Measurements from ENCODE around the gene DUSP16.

Gene DUSP16

DNA sequence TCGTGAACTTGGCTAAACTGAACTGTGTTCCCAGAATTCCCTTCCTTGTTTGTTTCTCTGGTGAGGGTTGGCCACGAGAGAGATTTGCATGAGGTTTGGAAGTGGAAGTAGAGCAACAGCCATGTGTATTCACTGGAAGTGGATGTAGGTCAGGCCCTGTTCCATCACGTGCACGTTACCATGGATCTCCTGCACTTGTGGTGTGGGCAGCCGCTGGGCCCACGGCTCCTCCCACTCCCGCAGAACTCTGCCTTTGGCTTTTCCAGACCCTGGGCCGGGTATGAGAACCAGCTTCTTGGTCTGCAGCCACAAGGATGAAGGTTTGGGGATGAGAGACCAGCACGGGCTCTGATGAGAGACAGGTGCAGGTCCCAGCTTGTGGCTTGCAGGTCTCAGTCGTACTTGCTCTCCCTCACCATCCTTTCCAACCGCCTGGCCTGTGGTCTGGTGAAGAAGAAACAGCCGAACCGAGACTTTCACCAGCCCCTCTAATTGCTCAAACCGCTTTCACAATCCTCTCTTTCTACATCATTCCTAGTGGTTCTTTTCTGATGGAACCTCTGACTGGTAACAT, 94.9 kb downstream of the DUSP16 start:
- H3K79me1 ChIP-seq (ENCODE audit: low read depth, low read length), result no peaks in the 10 kb centered on the region
- H2BK15ac ChIP-seq (ENCODE audit: low read length), result no peak overlapping the region
- no peak overlapping the region for H2BK5ac ChIP-seq (ENCODE audit: low read length)
- no peaks in the 10 kb centered on the region for H3K4me1 ChIP-seq (ENCODE audit: control insufficient read depth in 2 of 2, insufficient read depth in 1 of 2, low read depth in 1 of 2, low read length in 2 of 2)
- H3K18ac ChIP-seq (ENCODE audit: low read length), result no peak overlapping the region
- no peak overlapping the region for H3K4me3 ChIP-seq (ENCODE audit: low read length in 2 of 2)
- H2BK120ac ChIP-seq (ENCODE audit: low read depth, low read length), result no peak overlapping the region
- no peak overlapping the region for H3K4me2 ChIP-seq (ENCODE audit: insufficient read depth, low read length, poor library complexity, severe bottlenecking)
- H2AK5ac ChIP-seq (ENCODE audit: low read depth, low read length), result no peak overlapping the region
- H3K23ac ChIP-seq (ENCODE audit: low read depth, low read length, poor library complexity), result no peak overlapping the region
- H3K9me3 ChIP-seq (replicated peaks in 1 of 2; ENCODE audit: control insufficient read depth in 2 of 2, insufficient read depth in 1 of 2, low read depth in 1 of 2, low read length in 2 of 2), result peaks cover 4 to 6% of the 10 kb centered on the region in 2 donors
- no peaks in the 10 kb centered on the region for H3K27me3 ChIP-seq (ENCODE audit: control insufficient read depth in 3 of 3, insufficient read depth in 3 of 3, low read depth in 1 of 3, low read length in 3 of 3)
- peaks cover 0 to 4% of the 10 kb centered on the region in 2 donors for H3K36me3 ChIP-seq (replicated peaks in 1 of 2; ENCODE audit: control insufficient read depth in 2 of 2, insufficient read depth in 2 of 2, low read length in 2 of 2)
- no CpG with 5 or more reads among the region's 14 CpGs for WGBS, 2 donors (ENCODE audit: extremely low coverage in 2 of 2, insufficient read length in 2 of 2, insufficient replicate concordance in 1 of 2)
- no peak overlapping the region for H2AFZ ChIP-seq (ENCODE audit: low read length)
- no peak overlapping the region for H3K9ac ChIP-seq (ENCODE audit: low read depth, low read length, poor library complexity)
- no peak overlapping the region for H3K4ac ChIP-seq (ENCODE audit: low read length)
- DNase-seq (ENCODE audit: low spot score), result no peak
- no peak overlapping the region for H3K27ac ChIP-seq (replicated peaks; ENCODE audit: low read length)
- H3K14ac ChIP-seq (ENCODE audit: low read length), result no peak overlapping the region
- H4K91ac ChIP-seq (ENCODE audit: low read depth, low read length, poor library complexity), result no peak overlapping the region
- no peak overlapping the region for H2BK12ac ChIP-seq (ENCODE audit: low read length)
- H4K8ac ChIP-seq (ENCODE audit: low read depth, low read length), result no peak overlapping the region

DNA sequence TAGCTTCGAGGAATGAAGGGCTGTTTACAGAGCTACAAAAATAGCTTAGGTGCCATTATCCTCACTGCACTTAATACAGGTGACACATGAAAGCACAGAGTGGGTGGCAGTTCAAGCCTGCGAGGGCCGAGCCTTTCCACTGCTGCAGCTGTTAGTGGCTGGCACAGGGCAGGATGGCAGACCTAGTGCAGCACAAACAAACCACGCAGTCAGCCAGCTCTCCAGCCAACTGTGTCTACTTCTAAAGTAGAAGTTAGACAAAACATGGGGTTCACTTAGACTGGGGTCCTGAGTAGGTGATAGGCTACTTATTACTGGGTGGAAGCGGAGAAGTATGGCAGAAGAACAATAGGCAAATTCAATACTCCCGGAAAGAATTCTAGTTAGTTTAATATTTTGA, 95.4 kb downstream of the DUSP16 start:
- DNase-seq (ENCODE audit: low spot score), result no peak
- Histone ChIP-seq H4K8ac (ENCODE audit: low read depth, low read length) (no peak overlapping the region), H3K4me1 (ENCODE audit: control insufficient read depth in 2 of 2, insufficient read depth in 1 of 2, low read depth in 1 of 2, low read length in 2 of 2) (no peaks in the 10 kb centered on the region), H3K27ac (replicated peaks; ENCODE audit: low read length) (no peak overlapping the region), H3K4me2 (ENCODE audit: insufficient read depth, low read length, poor library complexity, severe bottlenecking) (no peak overlapping the region), H4K91ac (ENCODE audit: low read depth, low read length, poor library complexity) (no peak overlapping the region), H3K36me3 (replicated peaks in 1 of 2; ENCODE audit: control insufficient read depth in 2 of 2, insufficient read depth in 2 of 2, low read length in 2 of 2) (peaks cover 0 to 4% of the 10 kb centered on the region in 2 donors), H2AFZ (ENCODE audit: low read length) (no peak overlapping the region), H3K27me3 (ENCODE audit: control insufficient read depth in 3 of 3, insufficient read depth in 3 of 3, low read depth in 1 of 3, low read length in 3 of 3) (no peaks in the 10 kb centered on the region), H2BK120ac (ENCODE audit: low read depth, low read length) (no peak overlapping the region), H2BK5ac (ENCODE audit: low read length) (no peak overlapping the region), H3K9me3 (replicated peaks in 1 of 2; ENCODE audit: control insufficient read depth in 2 of 2, insufficient read depth in 1 of 2, low read depth in 1 of 2, low read length in 2 of 2) (peaks cover 4 to 6% of the 10 kb centered on the region in 2 donors), H3K18ac (ENCODE audit: low read length) (no peak overlapping the region), H3K4ac (ENCODE audit: low read length) (no peak overlapping the region), H3K23ac (ENCODE audit: low read depth, low read length, poor library complexity) (no peak overlapping the region), H3K79me1 (ENCODE audit: low read depth, low read length) (no peaks in the 10 kb centered on the region), H3K14ac (ENCODE audit: low read length) (no peak overlapping the region), H2AK5ac (ENCODE audit: low read depth, low read length) (no peak overlapping the region), H3K9ac (ENCODE audit: low read depth, low read length, poor library complexity) (no peak overlapping the region), H2BK15ac (ENCODE audit: low read length) (no peak overlapping the region), H3K4me3 (ENCODE audit: low read length in 2 of 2) (no peak overlapping the region), H2BK12ac (ENCODE audit: low read length) (no peak overlapping the region)
- no CpG with 5 or more reads among the region's 6 CpGs for WGBS, 2 donors (ENCODE audit: extremely low coverage in 2 of 2, insufficient read length in 2 of 2, insufficient replicate concordance in 1 of 2)

DNA sequence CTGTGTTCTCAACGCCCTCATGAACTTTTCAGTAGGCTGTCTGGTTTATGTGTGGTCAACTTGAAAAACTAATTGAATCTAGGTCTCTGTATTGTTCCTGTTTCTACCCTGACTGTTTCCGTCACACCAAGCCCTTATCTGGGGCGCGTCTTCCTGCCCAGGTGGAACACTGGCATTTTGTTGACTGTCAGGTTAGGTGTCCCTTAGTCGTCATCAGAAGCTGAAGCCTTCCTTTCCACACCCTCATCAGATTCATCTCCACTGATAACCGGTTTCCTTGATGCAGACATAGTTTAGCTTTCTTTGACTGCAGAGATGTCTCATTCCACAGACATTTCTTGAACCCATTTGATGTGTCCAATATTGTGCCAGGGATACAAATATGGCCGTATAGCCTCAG, 96.5 kb downstream of the DUSP16 start:
- no peak overlapping the region for H2BK12ac ChIP-seq (ENCODE audit: low read length)

DNA sequence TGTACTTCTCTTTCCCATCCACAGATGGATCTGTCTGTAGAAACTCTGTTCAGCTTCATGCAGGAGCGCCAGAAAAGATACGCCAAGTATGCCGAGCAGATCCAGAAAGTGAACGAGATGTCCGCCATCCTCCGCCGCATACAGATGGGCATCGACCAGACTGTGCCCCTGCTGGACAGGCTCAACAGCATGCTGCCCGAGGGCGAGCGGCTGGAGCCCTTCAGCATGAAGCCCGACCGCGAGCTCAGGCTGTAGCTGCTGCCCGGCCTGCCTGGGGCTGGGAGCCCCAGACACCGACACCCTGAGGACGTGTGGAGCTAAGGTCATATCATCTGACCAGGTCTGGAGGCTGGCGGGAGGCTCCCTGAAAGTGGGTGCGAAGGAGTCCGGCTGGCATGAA, 97.1 kb downstream of the DUSP16 start:
- Histone ChIP-seq H2AFZ (ENCODE audit: low read length) (no peak overlapping the region), H3K18ac (ENCODE audit: low read length) (peak overlapping the region; percentile 67), H2BK120ac (ENCODE audit: low read depth, low read length) (no peak overlapping the region), H3K4ac (ENCODE audit: low read length) (no peak overlapping the region), H3K9ac (ENCODE audit: low read depth, low read length, poor library complexity) (no peak overlapping the region), H3K4me3 (ENCODE audit: low read length in 2 of 2) (no peak overlapping the region), H3K4me2 (ENCODE audit: insufficient read depth, low read length, poor library complexity, severe bottlenecking) (no peak overlapping the region), H4K91ac (ENCODE audit: low read depth, low read length, poor library complexity) (no peak overlapping the region), H3K36me3 (replicated peaks in 1 of 2; ENCODE audit: control insufficient read depth in 2 of 2, insufficient read depth in 2 of 2, low read length in 2 of 2) (peaks cover 0 to 4% of the 10 kb centered on the region in 2 donors), H2BK12ac (ENCODE audit: low read length) (no peak overlapping the region), H3K23ac (ENCODE audit: low read depth, low read length, poor library complexity) (peak overlapping the region; percentile 46), H3K27ac (replicated peaks; ENCODE audit: low read length) (no peak overlapping the region), H3K9me3 (replicated peaks in 1 of 2; ENCODE audit: control insufficient read depth in 2 of 2, insufficient read depth in 1 of 2, low read depth in 1 of 2, low read length in 2 of 2) (peaks cover 0 to 2% of the 10 kb centered on the region in 2 donors), H3K27me3 (ENCODE audit: control insufficient read depth in 3 of 3, insufficient read depth in 3 of 3, low read depth in 1 of 3, low read length in 3 of 3) (no peaks in the 10 kb centered on the region), H3K14ac (ENCODE audit: low read length) (no peak overlapping the region), H3K4me1 (ENCODE audit: control insufficient read depth in 2 of 2, insufficient read depth in 1 of 2, low read depth in 1 of 2, low read length in 2 of 2) (no peaks in the 10 kb centered on the region), H3K79me1 (ENCODE audit: low read depth, low read length) (no peaks in the 10 kb centered on the region), H4K8ac (ENCODE audit: low read depth, low read length) (no peak overlapping the region), H2BK15ac (ENCODE audit: low read length) (no peak overlapping the region), H2BK5ac (ENCODE audit: low read length) (no peak overlapping the region), H2AK5ac (ENCODE audit: low read depth, low read length) (no peak overlapping the region)
- WGBS, 2 donors (ENCODE audit: extremely low coverage in 2 of 2, insufficient read length in 2 of 2, insufficient replicate concordance in 1 of 2), result no CpG with 5 or more reads among the region's 20 CpGs
- DNase-seq (ENCODE audit: low spot score), result no peak

More for the DNA sequence above, 96.5 kb downstream of the DUSP16 start:
- Histone ChIP-seq H3K4me3 (ENCODE audit: low read length in 2 of 2) (no peak overlapping the region), H3K36me3 (replicated peaks in 1 of 2; ENCODE audit: control insufficient read depth in 2 of 2, insufficient read depth in 2 of 2, low read length in 2 of 2) (peaks cover 0 to 4% of the 10 kb centered on the region in 2 donors), H2BK120ac (ENCODE audit: low read depth, low read length) (no peak overlapping the region), H2BK5ac (ENCODE audit: low read length) (no peak overlapping the region), H3K4me1 (ENCODE audit: control insufficient read depth in 2 of 2, insufficient read depth in 1 of 2, low read depth in 1 of 2, low read length in 2 of 2) (no peaks in the 10 kb centered on the region), H3K27ac (replicated peaks; ENCODE audit: low read length) (no peak overlapping the region), H3K4me2 (ENCODE audit: insufficient read depth, low read length, poor library complexity, severe bottlenecking) (no peak overlapping the region), H4K8ac (ENCODE audit: low read depth, low read length) (no peak overlapping the region), H2AK5ac (ENCODE audit: low read depth, low read length) (no peak overlapping the region), H3K18ac (ENCODE audit: low read length) (no peak overlapping the region), H3K23ac (ENCODE audit: low read depth, low read length, poor library complexity) (no peak overlapping the region), H3K79me1 (ENCODE audit: low read depth, low read length) (no peaks in the 10 kb centered on the region), H2AFZ (ENCODE audit: low read length) (no peak overlapping the region), H3K14ac (ENCODE audit: low read length) (no peak overlapping the region), H2BK15ac (ENCODE audit: low read length) (no peak overlapping the region), H3K4ac (ENCODE audit: low read length) (no peak overlapping the region), H3K9ac (ENCODE audit: low read depth, low read length, poor library complexity) (no peak overlapping the region), H3K9me3 (replicated peaks in 1 of 2; ENCODE audit: control insufficient read depth in 2 of 2, insufficient read depth in 1 of 2, low read depth in 1 of 2, low read length in 2 of 2) (peaks cover 4 to 6% of the 10 kb centered on the region in 2 donors), H4K91ac (ENCODE audit: low read depth, low read length, poor library complexity) (no peak overlapping the region), H3K27me3 (ENCODE audit: control insufficient read depth in 3 of 3, insufficient read depth in 3 of 3, low read depth in 1 of 3, low read length in 3 of 3) (no peaks in the 10 kb centered on the region)
- WGBS, 2 donors (ENCODE audit: extremely low coverage in 2 of 2, insufficient read length in 2 of 2, insufficient replicate concordance in 1 of 2), result no CpG with 5 or more reads among the region's 7 CpGs
- no peak for DNase-seq (ENCODE audit: low spot score)
